Panc1 (cell line): Measurements from ENCODE around the gene PKD1.
"Not testable (repeated sequence)": the region's sequence is repeated elsewhere in the genome, so short reads cannot be mapped to it uniquely, and the experiment has no call there.

Source experiments
- POLR2AphosphoS5 ChIP-seq: IDR thresholded peaks from 2 replicates; pipeline ENCODE4 v1.6.1; 2012; ENCODE audit warnings: mild to moderate bottlenecking, low read depth, low read length, moderate library complexity
- TF ChIP-seq, protein P1 (sequence below): fragments of 450-650 bp; IDR thresholded peaks from 2 replicates; pipeline ENCODE4 v1.5.1; 2017; ENCODE audit warnings: mild to moderate bottlenecking

DNA sequence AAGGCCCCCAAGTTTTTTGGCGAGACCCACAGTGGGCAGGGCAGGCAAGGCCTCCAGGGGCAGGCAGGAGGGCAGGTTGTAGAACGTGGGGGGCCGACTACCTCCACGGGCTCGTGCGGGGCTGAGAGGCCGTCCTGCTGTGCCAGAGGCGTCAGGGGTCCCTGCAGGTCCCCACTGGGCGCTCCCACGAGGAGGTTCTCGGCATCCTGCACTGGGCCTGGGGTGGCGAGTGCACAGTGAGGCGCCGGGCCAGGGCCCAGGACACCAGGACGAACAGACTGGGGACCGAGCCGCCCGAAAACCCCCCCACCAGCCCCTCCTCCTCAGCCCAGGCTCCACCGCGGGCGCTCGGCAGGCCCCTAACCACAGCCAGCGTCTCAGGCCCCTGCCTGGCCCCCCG lies 19.3 kb downstream of the PKD1 start:
- TF ChIP-seq, protein P1, sequence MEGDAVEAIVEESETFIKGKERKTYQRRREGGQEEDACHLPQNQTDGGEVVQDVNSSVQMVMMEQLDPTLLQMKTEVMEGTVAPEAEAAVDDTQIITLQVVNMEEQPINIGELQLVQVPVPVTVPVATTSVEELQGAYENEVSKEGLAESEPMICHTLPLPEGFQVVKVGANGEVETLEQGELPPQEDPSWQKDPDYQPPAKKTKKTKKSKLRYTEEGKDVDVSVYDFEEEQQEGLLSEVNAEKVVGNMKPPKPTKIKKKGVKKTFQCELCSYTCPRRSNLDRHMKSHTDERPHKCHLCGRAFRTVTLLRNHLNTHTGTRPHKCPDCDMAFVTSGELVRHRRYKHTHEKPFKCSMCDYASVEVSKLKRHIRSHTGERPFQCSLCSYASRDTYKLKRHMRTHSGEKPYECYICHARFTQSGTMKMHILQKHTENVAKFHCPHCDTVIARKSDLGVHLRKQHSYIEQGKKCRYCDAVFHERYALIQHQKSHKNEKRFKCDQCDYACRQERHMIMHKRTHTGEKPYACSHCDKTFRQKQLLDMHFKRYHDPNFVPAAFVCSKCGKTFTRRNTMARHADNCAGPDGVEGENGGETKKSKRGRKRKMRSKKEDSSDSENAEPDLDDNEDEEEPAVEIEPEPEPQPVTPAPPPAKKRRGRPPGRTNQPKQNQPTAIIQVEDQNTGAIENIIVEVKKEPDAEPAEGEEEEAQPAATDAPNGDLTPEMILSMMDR: not testable (repeated sequence)
- not testable (repeated sequence) for TF ChIP-seq POLR2AphosphoS5
